Testis (tissue), 3 donors: ENCODE data around the gene ULK3. TPM values are rescaled to one million over a fixed set of nuclear protein-coding genes. Genes with fewer than 3 reads are reported as not detected.

Experiments used
- DNase-seq: peaks from one replicate; pipeline ENCODE4 v3.0.0-alpha.2; 2019
- H3K27ac ChIP-seq, 2 donors: fragments of 200-600 bp; sonication (generic); one replicate each; pipeline ENCODE4 v1.5.1; 2019
- H3K27me3 ChIP-seq: fragments of 200-600 bp; sonication (generic); one replicate; pipeline ENCODE4 v1.5.1; 2019
- H3K36me3 ChIP-seq: fragments of 200-600 bp; sonication (generic); one replicate; pipeline ENCODE4 v1.5.1; 2017; ENCODE audit warnings: low read depth; ENCODE audit errors: missing control alignments
- H3K4me1 ChIP-seq: fragments of 200-600 bp; sonication (generic); one replicate; pipeline ENCODE4 v1.5.1; 2019
- H3K4me3 ChIP-seq, 2 donors: fragments of 200-600 bp; sonication (generic); one replicate each; pipeline ENCODE4 v1.5.1; 2017 to 2019
- H3K9me3 ChIP-seq: fragments of 200-600 bp; sonication (generic); one replicate; pipeline ENCODE4 v1.5.1; 2017
- CTCF ChIP-seq, 3 experiments: fragments of 450-650 bp in 2 of 3; fragments of 200-600 bp in 1 of 3; sonication (generic) in 1 of 3; IDR thresholded peaks; one replicate each; pipeline ENCODE4 v1.5.1; 2016 to 2019; ENCODE audit warnings: antibody characterized with exemption in 3 of 3, mild to moderate bottlenecking in 2 of 3, moderate library complexity in 1 of 3
- POLR2A ChIP-seq: fragments of 450-650 bp; IDR thresholded peaks from one replicate; pipeline ENCODE4 v1.6.1; 2017; ENCODE audit warnings: antibody characterized with exemption, mild to moderate bottlenecking, moderate library complexity
- WGBS, 2 donors: methylation state at CpG; one replicate each; pipeline ENCODE4 v1.1.5; 2018; 5-methylcytosine and 5-hydroxymethylcytosine counted together
- intact Hi-C: fragments of 100-400 bp; cut with DNase I; formaldehyde crosslinking; loops from one replicate; pipeline ENCODE4 v1.15.1; 2023; ENCODE audit warnings: low total_unique reads
- polyA plus RNA-seq: library from polyadenylated mRNA; stranded (reverse); fragments of 350-450 nt; fragmentation: Illumina TruSeq; extraction: RNeasy Lipid Tissue Mini Kit (QIAGEN cat#74804); gene quantifications from one replicate; pipeline ENCODE4 v1.2.3, GENCODE V29; 2014; ENCODE audit warnings: low read depth, low replicate concordance; ENCODE audit not compliant: insufficient read depth
- total RNA-seq, 2 donors: library from RNA; depleted of rRNA; stranded (reverse); fragments of >200 nt; gene quantifications; one replicate each; pipeline ENCODE4 v1.2.3, GENCODE V29; 2016

Gene ULK3
- total and polyA plus RNA-seq, 3 donors from 2014 or later: 27.0 to 78.5 (median 68.2) TPM

GRCh38 chr15:74868059-74868458, 25.1 kb upstream of the ULK3 start:
- no peaks in the 10 kb centered on the region for H3K36me3 ChIP-seq
- H3K27me3 ChIP-seq: no peaks in the 10 kb centered on the region
- TF ChIP-seq CTCF (IDR thresholded peaks at IDR 0.05) (no peak), POLR2A (no peak)
- H3K27ac ChIP-seq: peak overlapping the region in 1 of 2 donors; percentile 64
- intact Hi-C loops: no loop called here
- no peak for DNase-seq
- no peaks in the 10 kb centered on the region for H3K9me3 ChIP-seq
- H3K4me1 ChIP-seq: peaks cover 41% of the 10 kb centered on the region
- H3K4me3 ChIP-seq: no peak overlapping the region
- 53 to 60% methylated on average over 6 of the region's 6 CpGs for WGBS, 2 donors

- H3K9me3 ChIP-seq: no peaks in the 10 kb centered on the region
- H3K27me3 ChIP-seq: no peaks in the 10 kb centered on the region
- H3K4me3 ChIP-seq: no peak overlapping the region
- peaks cover 41% of the 10 kb centered on the region for H3K4me1 ChIP-seq
- no peaks in the 10 kb centered on the region for H3K36me3 ChIP-seq
- WGBS, 2 donors: 25 to 35% methylated on average over 1 of the region's 1 CpG
- no peak for DNase-seq
- TF ChIP-seq POLR2A (no peak), CTCF (IDR thresholded peaks at IDR 0.05) (no peak)
- peak overlapping the region in 1 of 2 donors; percentile 64 for H3K27ac ChIP-seq
- intact Hi-C loops: no loop called here
These were observed 24.6 kb upstream of the ULK3 start for GRCh38 chr15:74867466-74868038.

GRCh38 chr15:74866090-74866489, 23.1 kb upstream of the ULK3 start:
- WGBS, 2 donors: 85 to 87% methylated on average over 6 of the region's 6 CpGs
- Histone ChIP-seq H3K27me3 (no peaks in the 10 kb centered on the region), H3K9me3 (no peaks in the 10 kb centered on the region), H3K4me3 (no peak overlapping the region), H3K27ac (no peak overlapping the region), H3K36me3 (no peaks in the 10 kb centered on the region), H3K4me1 (peaks cover 30% of the 10 kb centered on the region)
- intact Hi-C loops: no loop called here
- no peak for DNase-seq
- no peak for TF ChIP-seq POLR2A
- TF ChIP-seq CTCF (IDR thresholded peaks at IDR 0.05): no peak

GRCh38 chr15:74865316-74865715, 22.4 kb upstream of the ULK3 start:
- peaks cover 25% of the 10 kb centered on the region for H3K4me1 ChIP-seq
- no peaks in the 10 kb centered on the region for H3K9me3 ChIP-seq
- TF ChIP-seq CTCF (IDR thresholded peaks at IDR 0.05): no peak
- no peak for TF ChIP-seq POLR2A
- no peaks in the 10 kb centered on the region for H3K27me3 ChIP-seq
- WGBS, 2 donors: 80 to 92% methylated on average over 2 of the region's 2 CpGs
- H3K4me3 ChIP-seq: no peak overlapping the region
- intact Hi-C loops: no loop called here
- H3K27ac ChIP-seq: no peak overlapping the region
- DNase-seq: no peak
- H3K36me3 ChIP-seq: no peaks in the 10 kb centered on the region

- Histone ChIP-seq H3K4me1 (peaks cover 16% of the 10 kb centered on the region), H3K27ac (no peak overlapping the region), H3K27me3 (no peaks in the 10 kb centered on the region), H3K4me3 (no peak overlapping the region), H3K9me3 (no peaks in the 10 kb centered on the region), H3K36me3 (no peaks in the 10 kb centered on the region)
- WGBS, 2 donors: 90% methylated on average over 6 of the region's 6 CpGs
- intact Hi-C loops: no loop called here
- DNase-seq: no peak
- TF ChIP-seq CTCF (IDR thresholded peaks at IDR 0.05): no peak
These were observed 21.3 kb upstream of the ULK3 start for GRCh38 chr15:74864296-74864695.
